ENCODE results near the gene VDAC1. TPM values are rescaled to one million over a fixed set of nuclear protein-coding genes. Genes with fewer than 3 reads are reported as not detected.

VDAC1 gene
- total RNA-seq, 1 experiment from 2014 or later: 395 TPM

DNA sequence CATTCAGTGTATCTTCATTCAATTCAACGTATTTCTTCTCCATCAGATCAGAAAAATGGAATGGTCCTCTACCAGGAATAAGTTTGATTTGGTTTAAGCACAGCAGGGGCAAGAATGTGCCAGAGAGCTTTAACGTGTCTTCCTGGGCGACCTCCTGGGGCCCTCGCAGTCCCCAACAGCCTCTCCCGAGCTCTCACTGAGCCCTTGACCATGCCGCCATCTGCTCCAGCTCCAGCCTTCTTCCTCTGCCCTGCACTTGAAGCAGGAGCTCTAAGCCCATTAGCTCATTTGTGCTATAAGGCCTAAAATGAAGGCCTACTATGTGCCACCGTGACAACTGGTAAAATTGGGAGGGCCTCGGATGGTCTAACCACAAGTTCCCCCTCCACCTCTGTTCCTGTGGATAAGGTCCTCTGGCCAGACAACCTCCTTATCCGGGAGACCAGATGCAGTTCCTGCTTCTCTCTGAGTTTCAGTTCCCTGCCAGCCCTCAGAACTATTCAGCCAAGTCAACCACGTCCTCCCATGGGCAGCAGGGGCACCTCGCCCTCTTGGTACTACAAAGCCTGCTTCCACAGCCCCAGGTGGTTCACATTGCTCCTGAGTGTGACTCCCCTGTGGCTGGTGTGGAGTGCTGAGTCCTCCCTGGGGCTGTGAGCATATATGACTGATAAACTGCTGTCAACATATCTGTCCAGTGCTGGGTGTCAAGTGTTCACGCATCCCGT lies 72.2 kb downstream of the VDAC1 start:
- H3K36me3 ChIP-seq (ENCODE audit: control insufficient read depth, insufficient read depth, low read length): no peaks in the 10 kb centered on the region
- no peak for DNase-seq (ENCODE audit: low read depth, low spot score)
- CTCF ChIA-PET: no interaction called here
- H3K27ac ChIP-seq (ENCODE audit: low read length): no peak overlapping the region
- H3K4me3 ChIP-seq (ENCODE audit: low read depth in 2 of 2, low read length in 2 of 2): no peak overlapping the region
- H3K9me3 ChIP-seq (ENCODE audit: control insufficient read depth, insufficient read depth, low read depth, low read length): no peaks in the 10 kb centered on the region
- intact Hi-C loops (cut with micrococcal nuclease; ENCODE audit: unreplicated experiment): no loop called here
- no peaks in the 10 kb centered on the region for H3K27me3 ChIP-seq (ENCODE audit: control insufficient read depth, insufficient read depth, low read length)
- no peaks in the 10 kb centered on the region for H3K4me1 ChIP-seq (ENCODE audit: control insufficient read depth, insufficient read depth, low read length)
- no TSS peak for BruUV-seq (replicated peaks)
- ATAC-seq: no peak
- in situ Hi-C loops (cut with HindIII; ENCODE audit: low pct_unique_long_range_greater_than_20kb, low sequenced_read_pairs): no loop called here
- TF ChIP-seq, protein P1, sequence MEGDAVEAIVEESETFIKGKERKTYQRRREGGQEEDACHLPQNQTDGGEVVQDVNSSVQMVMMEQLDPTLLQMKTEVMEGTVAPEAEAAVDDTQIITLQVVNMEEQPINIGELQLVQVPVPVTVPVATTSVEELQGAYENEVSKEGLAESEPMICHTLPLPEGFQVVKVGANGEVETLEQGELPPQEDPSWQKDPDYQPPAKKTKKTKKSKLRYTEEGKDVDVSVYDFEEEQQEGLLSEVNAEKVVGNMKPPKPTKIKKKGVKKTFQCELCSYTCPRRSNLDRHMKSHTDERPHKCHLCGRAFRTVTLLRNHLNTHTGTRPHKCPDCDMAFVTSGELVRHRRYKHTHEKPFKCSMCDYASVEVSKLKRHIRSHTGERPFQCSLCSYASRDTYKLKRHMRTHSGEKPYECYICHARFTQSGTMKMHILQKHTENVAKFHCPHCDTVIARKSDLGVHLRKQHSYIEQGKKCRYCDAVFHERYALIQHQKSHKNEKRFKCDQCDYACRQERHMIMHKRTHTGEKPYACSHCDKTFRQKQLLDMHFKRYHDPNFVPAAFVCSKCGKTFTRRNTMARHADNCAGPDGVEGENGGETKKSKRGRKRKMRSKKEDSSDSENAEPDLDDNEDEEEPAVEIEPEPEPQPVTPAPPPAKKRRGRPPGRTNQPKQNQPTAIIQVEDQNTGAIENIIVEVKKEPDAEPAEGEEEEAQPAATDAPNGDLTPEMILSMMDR (IDR thresholded peaks at IDR 0.05): no peak
- TF ChIP-seq, protein P2, sequence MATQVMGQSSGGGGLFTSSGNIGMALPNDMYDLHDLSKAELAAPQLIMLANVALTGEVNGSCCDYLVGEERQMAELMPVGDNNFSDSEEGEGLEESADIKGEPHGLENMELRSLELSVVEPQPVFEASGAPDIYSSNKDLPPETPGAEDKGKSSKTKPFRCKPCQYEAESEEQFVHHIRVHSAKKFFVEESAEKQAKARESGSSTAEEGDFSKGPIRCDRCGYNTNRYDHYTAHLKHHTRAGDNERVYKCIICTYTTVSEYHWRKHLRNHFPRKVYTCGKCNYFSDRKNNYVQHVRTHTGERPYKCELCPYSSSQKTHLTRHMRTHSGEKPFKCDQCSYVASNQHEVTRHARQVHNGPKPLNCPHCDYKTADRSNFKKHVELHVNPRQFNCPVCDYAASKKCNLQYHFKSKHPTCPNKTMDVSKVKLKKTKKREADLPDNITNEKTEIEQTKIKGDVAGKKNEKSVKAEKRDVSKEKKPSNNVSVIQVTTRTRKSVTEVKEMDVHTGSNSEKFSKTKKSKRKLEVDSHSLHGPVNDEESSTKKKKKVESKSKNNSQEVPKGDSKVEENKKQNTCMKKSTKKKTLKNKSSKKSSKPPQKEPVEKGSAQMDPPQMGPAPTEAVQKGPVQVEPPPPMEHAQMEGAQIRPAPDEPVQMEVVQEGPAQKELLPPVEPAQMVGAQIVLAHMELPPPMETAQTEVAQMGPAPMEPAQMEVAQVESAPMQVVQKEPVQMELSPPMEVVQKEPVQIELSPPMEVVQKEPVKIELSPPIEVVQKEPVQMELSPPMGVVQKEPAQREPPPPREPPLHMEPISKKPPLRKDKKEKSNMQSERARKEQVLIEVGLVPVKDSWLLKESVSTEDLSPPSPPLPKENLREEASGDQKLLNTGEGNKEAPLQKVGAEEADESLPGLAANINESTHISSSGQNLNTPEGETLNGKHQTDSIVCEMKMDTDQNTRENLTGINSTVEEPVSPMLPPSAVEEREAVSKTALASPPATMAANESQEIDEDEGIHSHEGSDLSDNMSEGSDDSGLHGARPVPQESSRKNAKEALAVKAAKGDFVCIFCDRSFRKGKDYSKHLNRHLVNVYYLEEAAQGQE (IDR thresholded peaks at IDR 0.05; ENCODE audit: insufficient read depth in 1 of 2, low read depth in 2 of 2, low read length in 1 of 2): no peak
- TF ChIP-seq TCF7L2 (IDR thresholded peaks at IDR 0.05; ENCODE audit: low read depth, low read length): no peak
- TF ChIP-seq SIN3A (IDR thresholded peaks at IDR 0.05; ENCODE audit: borderline replicate concordance, insufficient read depth, low read depth, low read length): no peak
- no peak for TF ChIP-seq POLR2AphosphoS5 (IDR thresholded peaks at IDR 0.05; ENCODE audit: low read depth, low read length)
- POLR2A ChIA-PET: interaction anchor here (0.6 kb wide), 1 partner anchor 377 kb away, joined by 7 read pairs; no protein-coding TSS in a partner anchor

DNA sequence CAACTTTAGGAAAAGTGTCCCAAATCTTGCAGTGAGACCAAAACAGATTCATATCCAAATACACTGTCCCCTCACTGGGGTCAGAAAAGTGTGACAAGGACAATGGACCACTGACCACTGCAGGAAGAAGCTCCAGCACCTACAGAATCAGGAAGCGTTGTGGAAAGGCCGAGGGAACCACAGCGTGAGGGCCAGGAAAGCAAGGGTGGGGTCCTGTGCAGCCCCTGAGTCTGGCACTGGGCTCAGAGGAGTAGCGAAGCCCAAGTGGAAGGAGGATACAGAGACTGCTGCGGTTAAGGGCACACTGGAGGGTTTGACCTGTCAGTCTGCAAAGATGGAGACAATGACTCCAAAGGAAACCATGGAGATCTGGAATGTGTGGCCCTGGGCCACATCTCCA lies 73.2 kb downstream of the VDAC1 start:
- intact Hi-C loops (cut with micrococcal nuclease; ENCODE audit: unreplicated experiment): no loop called here
- ATAC-seq: no peak
- no peak overlapping the region for H3K4me3 ChIP-seq (ENCODE audit: low read depth in 2 of 2, low read length in 2 of 2)
- H3K27me3 ChIP-seq (ENCODE audit: control insufficient read depth, insufficient read depth, low read length): no peaks in the 10 kb centered on the region
- H3K9me3 ChIP-seq (ENCODE audit: control insufficient read depth, insufficient read depth, low read depth, low read length): no peaks in the 10 kb centered on the region
- H3K36me3 ChIP-seq (ENCODE audit: control insufficient read depth, insufficient read depth, low read length): no peaks in the 10 kb centered on the region
- CTCF ChIA-PET: no interaction called here
- POLR2A ChIA-PET: interaction anchor here (0.6 kb wide), 1 partner anchor 376 kb away, joined by 7 read pairs; no protein-coding TSS in a partner anchor
- in situ Hi-C loops (cut with HindIII; ENCODE audit: low pct_unique_long_range_greater_than_20kb, low sequenced_read_pairs): no loop called here
- TF ChIP-seq POLR2AphosphoS5 (IDR thresholded peaks at IDR 0.05; ENCODE audit: low read depth, low read length) (no peak), SIN3A (IDR thresholded peaks at IDR 0.05; ENCODE audit: borderline replicate concordance, insufficient read depth, low read depth, low read length) (no peak), TCF7L2 (IDR thresholded peaks at IDR 0.05; ENCODE audit: low read depth, low read length) (no peak)
- TF ChIP-seq, protein P2 (IDR thresholded peaks at IDR 0.05; ENCODE audit: insufficient read depth in 1 of 2, low read depth in 2 of 2, low read length in 1 of 2): no peak
- TF ChIP-seq, protein P1 (IDR thresholded peaks at IDR 0.05): no peak
- no TSS peak for BruUV-seq (replicated peaks)
- no peak for DNase-seq (ENCODE audit: low read depth, low spot score)
- H3K4me1 ChIP-seq (ENCODE audit: control insufficient read depth, insufficient read depth, low read length): no peaks in the 10 kb centered on the region; the same call in 1 of the 2 replicates
- no peak overlapping the region for H3K27ac ChIP-seq (ENCODE audit: low read length)
